ENCODE data around the gene ZSCAN31. TPM values are rescaled to one million over a fixed set of nuclear protein-coding genes. Genes with fewer than 3 reads are reported as not detected.

ZSCAN31 gene
- total and polyA plus RNA-seq, 2 of the 8 experiments (the other 6 are each of a cell fraction or from before 2014, with no cell fraction given) = 1.9 to 7.0 TPM

- Histone ChIP-seq H3K18ac (ENCODE audit: extremely low read depth, low read length) (no peak overlapping the region), H4K5ac (ENCODE audit: insufficient read length, low read depth, low read length) (no peak overlapping the region), H3K4me3 (ENCODE audit: extremely low read depth in 1 of 4, insufficient read depth in 2 of 4, low read depth in 3 of 4, low read length in 4 of 4) (no peak overlapping the region), H3K4me1 (replicated peaks in 1 of 4; ENCODE audit: control insufficient read depth in 3 of 4, insufficient read depth in 4 of 4, low read length in 3 of 4) (peaks cover 0 to 3% (median 0%) of the 10 kb centered on the region in 4 experiments; a peak in 2 of 7 replicates), H3K27me3 (replicated peaks in 1 of 4; ENCODE audit: control insufficient read depth in 3 of 4, extremely low read depth in 1 of 4, insufficient read depth in 3 of 4, low read length in 3 of 4) (no peaks in the 10 kb centered on the region), H3K9me3 (ENCODE audit: insufficient read depth in 2 of 2, low read depth in 1 of 2, low read length in 1 of 2) (no peaks in the 10 kb centered on the region; a peak in 1 of 4 replicates), H4K20me1 (replicated peaks in 1 of 2; ENCODE audit: control insufficient read depth in 1 of 2, insufficient read depth in 2 of 2, low read length in 2 of 2) (no peaks in the 10 kb centered on the region), H3K23ac (ENCODE audit: insufficient read length) (no peak overlapping the region), H2BK120ac (replicated peaks; ENCODE audit: low read depth, low read length) (no peak overlapping the region), H3K9ac (replicated peaks in 1 of 4; ENCODE audit: extremely low read depth in 1 of 4, low read depth in 3 of 4, low read length in 3 of 4) (no peak overlapping the region), H2AK5ac (ENCODE audit: low read depth, low read length) (no peak overlapping the region), H3K56ac (replicated peaks; ENCODE audit: insufficient read length, low read depth, low read length) (no peak overlapping the region), H3K14ac (ENCODE audit: insufficient read length) (no peak overlapping the region), H2BK20ac (ENCODE audit: low read length) (no peak overlapping the region), H2AFZ (ENCODE audit: low read length) (no peak overlapping the region), H3K27ac (ENCODE audit: low read depth, low read length) (no peak overlapping the region), H2BK12ac (ENCODE audit: low read depth, low read length) (no peak overlapping the region), H3K36me3 (ENCODE audit: control insufficient read depth in 2 of 4, insufficient read depth in 4 of 4, low read length in 3 of 4) (peaks cover 0 to 37% (median 14%) of the 10 kb centered on the region in 4 experiments; a peak in 6 of 8 replicates), H2BK5ac (ENCODE audit: low read depth, low read length) (no peak overlapping the region), H4K8ac (ENCODE audit: extremely low read depth, insufficient read depth, low read length) (no peak overlapping the region), H4K91ac (replicated peaks; ENCODE audit: insufficient read length, low read length) (no peak overlapping the region), H2BK15ac (ENCODE audit: low read length) (no peak overlapping the region), H3K4ac (replicated peaks; ENCODE audit: insufficient read length, low read depth, low read length) (no peak overlapping the region), H3K4me2 (ENCODE audit: insufficient read depth in 1 of 2, low read depth in 2 of 2, low read length in 2 of 2) (no peak overlapping the region), H3K79me1 (ENCODE audit: low read depth, low read length) (no peaks in the 10 kb centered on the region), H3K23me2 (ENCODE audit: low read depth, low read length) (no peaks in the 10 kb centered on the region), H3K79me2 (ENCODE audit: control insufficient read depth in 1 of 2, insufficient read depth in 2 of 2, low read length in 2 of 2) (peaks cover 0 to 12% of the 10 kb centered on the region in 2 experiments; a peak in 2 of 4 replicates)
- TF ChIP-seq SUZ12 (IDR thresholded peaks at IDR 0.05; ENCODE audit: low read length) (no peak), POLR2AphosphoS5 (IDR thresholded peaks at IDR 0.05; ENCODE audit: low read depth, low read length) (no peak), GABPA (IDR thresholded peaks at IDR 0.05; ENCODE audit: borderline replicate concordance, insufficient read depth, low read length) (no peak), BRCA1 (IDR thresholded peaks at IDR 0.05; ENCODE audit: low read depth, low read length) (no peak), CREB1 (IDR thresholded peaks at IDR 0.05) (no peak), TBP (IDR thresholded peaks at IDR 0.05; ENCODE audit: low read depth, low read length) (no peak), CBX8 (IDR thresholded peaks at IDR 0.05; ENCODE audit: borderline replicate concordance, low read depth, low read length) (no peak)
- CTCF ChIA-PET (ENCODE audit: partially characterized antibody) = no interaction called here
- no peak for FAIRE-seq
- POLR2A ChIA-PET (ENCODE audit: partially characterized antibody) = interaction anchor here (1.1 to 1.3 kb wide), 2 partner anchors 20 to 28 kb away, joined by 3 to 5 read pairs; no protein-coding TSS in a partner anchor
- DNase-seq (ENCODE audit: low read depth in 1 of 2, low spot score in 2 of 2) = no peak
Observed at GRCh38 chr6:28378644-28379043, 42.7 kb upstream of the ZSCAN31 start.

Data from H1 (cell line).